ENCODE measurements around the gene GLB1L2.

GLB1L2 gene

DNA sequence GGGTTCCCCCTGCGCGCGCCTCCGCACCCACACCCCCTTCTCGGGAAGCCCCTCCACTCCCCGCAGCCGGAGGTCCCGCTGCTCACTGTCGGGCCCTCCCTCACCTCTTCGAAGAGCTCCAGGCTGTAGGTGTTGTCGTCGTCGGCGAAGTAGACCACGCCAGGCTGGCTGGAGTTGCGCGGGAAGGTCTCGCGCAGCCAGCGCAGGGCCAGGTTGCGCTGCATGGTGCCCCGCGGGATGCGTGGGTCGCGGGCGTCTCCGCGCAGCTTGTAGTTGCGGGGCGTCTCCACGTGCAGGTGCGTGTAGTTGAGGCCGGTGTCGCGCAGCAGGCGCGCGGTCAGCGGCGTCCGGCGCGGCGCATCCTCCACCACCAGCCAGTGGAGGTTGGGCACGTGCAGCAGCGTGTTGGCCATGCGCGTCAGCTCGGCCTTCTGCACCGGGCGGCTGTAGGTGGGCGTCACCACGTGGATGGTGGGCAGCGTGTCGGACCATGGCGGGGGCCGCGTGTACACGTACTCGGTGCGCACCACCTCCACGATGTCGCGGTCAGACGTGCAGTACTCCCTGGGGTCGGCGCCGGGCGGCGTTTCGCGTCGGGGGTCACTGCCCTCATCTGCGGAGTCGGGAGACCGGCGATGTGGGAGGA, 51.9 kb downstream of the GLB1L2 start:
- in situ Hi-C loops (cut with HindIII; ENCODE audit: low sequenced_read_pairs): no loop called here

DNA sequence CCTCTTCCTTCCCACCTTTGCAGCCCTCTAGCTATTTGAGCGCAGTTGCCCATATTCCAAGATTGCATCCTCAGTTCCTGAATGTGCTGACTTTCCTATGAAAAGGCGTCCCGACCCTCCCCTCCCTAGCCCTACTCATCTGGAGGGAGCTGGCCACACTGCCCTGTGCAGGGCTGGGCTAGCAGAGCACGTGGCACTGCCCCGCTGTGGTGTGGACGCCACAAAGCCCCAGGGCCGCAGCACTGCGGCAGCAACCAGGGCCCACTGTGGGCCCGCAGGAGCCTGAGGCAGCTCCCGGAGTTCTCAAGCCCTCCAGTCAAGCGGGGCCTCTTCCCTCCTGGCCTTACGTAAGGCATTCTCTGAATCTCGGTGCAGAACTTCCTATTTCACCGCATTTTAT, 52.6 kb downstream of the GLB1L2 start:
- in situ Hi-C loops (cut with HindIII; ENCODE audit: low sequenced_read_pairs): no loop called here

DNA sequence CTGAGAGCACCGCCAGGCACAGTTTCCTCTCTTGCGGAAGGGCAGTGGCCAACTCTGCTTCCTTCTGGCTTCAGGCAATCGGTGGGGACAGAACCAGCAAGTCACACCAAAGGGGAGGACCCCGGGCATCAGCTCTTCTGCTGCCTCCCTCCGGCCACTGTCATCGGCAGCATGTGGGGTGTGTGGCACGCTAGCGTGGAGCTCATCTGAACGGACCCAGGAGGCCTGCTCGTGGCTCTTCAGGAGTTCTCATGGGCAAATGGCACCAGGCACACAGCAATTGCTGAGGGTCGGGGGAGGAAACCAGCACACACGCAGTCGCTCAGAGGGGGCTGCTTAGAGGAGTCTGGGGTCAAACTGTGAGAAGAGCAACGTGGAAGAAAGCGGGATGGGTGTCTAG, 53.4 kb downstream of the GLB1L2 start:
- in situ Hi-C loops (cut with HindIII; ENCODE audit: low sequenced_read_pairs): no loop called here

DNA sequence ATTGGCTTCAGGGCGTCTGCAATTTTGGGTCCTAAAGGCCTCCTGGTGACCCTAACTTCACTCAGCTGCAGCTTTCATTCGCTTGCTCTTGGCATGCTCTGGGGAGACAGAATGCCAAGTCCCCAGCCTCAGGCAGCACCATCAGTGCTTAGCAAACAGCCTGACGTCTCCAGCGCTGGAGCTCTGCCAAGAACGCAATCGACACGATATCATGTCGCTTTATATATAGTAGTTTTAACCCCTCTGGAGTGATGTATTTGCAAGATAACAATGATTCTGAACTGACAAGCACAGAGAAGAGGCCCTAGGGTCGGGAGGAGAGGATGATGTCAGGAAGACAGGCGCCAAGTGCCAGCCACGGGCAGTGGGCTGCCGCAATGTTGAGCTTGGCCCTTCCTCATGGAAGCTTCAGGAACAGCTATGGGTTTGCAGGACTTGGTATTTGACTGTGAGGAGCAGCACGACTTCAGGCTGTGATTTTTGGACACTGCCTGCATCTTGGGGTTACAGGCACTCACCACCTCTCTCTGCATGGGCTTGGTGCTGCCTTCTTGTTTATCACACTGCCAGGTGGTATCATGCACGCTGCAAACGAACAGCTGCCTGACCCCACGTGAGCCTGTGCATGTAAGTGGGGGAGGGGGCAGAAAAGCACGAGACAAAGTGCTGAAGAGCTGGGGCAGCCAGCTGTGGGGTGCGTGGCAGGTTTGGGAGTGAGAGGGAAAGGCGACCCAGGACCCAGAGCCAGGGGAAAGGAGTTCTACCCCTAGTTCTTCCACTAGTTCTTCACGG, 54.2 kb downstream of the GLB1L2 start:
- in situ Hi-C loops (cut with HindIII; ENCODE audit: low sequenced_read_pairs): no loop called here

DNA sequence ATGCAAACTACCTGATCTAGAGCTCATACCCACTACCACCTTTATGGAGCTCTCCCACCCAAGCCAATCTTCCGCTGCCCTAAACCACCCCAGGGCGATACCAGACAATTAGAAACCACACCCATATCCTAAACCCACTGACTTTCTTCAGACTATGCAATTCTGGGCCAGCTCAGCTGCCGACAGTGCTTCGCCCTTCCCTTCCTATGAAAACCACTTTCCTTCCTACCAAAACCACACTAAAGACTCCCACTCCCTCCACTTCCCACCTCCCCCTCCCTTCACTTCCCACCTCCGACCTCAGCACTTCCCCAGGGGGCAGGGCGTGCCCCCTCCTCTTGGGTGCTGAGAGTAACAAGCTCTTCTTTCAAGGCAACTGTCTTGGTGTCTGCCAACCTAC, 55.2 kb downstream of the GLB1L2 start:
- in situ Hi-C loops (cut with HindIII; ENCODE audit: low sequenced_read_pairs): no loop called here

DNA sequence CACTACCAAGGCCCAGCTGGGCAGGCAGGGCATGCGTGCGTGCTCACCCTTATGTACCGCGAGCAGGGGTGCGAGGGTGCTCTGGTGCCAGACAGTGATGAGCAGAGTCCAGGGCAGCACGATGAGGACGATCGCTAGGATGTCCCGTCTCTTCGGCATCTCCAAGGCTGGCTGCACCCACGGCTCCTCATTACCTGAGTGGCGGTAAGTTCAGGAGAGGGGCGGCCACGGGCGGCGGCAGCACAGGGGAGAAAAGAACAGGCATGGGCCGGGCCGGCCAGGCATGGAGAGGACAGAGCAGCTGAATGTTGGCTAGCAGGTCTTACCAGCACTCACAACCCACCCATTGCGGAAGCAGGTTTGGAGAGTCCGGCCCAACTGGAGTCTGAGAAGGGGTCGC, 55.7 kb downstream of the GLB1L2 start:
- in situ Hi-C loops (cut with HindIII; ENCODE audit: low sequenced_read_pairs): no loop called here

DNA sequence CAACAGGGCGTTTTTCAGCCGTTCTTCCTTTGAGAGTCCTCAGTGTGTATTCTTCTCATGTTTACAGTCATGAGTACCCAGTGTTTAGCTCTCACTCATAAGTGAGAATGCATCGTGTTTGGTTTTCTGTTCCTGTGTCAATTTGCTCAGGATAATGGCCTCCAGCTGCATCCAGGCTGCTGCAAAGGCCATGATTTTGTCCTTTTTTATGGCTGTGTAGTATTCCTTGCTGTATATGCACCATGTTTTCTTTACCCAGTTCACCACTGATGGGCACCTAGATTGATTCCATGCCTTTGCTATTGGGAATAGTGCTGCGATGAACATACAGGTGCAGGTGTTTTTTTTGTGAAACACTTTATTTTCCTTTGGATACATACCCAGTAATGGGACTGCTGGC, 56.8 kb downstream of the GLB1L2 start:
- in situ Hi-C loops (cut with HindIII; ENCODE audit: low sequenced_read_pairs): no loop called here

DNA sequence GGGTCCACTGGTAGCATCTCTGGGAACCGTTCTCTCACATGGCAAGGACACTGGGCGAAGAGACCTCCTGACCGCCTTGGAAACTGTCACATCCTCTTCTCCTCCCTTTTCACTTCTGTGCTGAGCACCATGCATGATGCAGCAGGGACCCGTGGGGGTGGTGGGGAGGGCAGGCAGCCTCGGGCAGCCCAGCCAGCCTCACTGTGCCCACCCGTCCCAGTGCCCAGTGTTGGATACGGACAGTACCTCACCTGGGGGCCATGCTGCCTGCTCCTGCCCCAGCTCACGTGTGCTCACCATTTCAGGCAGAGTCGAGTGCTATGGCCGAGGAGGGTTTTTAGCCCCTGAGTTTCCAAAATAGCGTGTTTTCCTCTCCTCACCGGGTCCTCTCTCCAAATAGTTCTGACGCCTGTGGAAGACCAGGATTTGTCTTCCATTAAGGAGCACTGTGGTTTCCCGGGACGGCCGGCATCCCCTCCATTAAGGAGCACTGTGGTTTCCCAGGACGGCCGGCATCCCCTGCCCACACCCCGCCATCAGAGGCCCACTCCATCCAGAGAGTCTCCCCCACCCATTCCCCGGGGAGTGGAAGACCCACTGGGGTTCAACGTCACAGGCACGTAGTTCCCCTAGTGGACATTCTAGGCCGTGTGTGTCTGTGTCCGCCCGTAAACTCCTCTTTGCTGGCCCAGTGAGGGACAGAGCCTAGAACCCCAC, 57.8 kb downstream of the GLB1L2 start:
- in situ Hi-C loops (cut with HindIII; ENCODE audit: low sequenced_read_pairs): loop anchor here (5.0 kb wide), 1 partner anchor 102 kb away; no protein-coding TSS in a partner anchor

DNA sequence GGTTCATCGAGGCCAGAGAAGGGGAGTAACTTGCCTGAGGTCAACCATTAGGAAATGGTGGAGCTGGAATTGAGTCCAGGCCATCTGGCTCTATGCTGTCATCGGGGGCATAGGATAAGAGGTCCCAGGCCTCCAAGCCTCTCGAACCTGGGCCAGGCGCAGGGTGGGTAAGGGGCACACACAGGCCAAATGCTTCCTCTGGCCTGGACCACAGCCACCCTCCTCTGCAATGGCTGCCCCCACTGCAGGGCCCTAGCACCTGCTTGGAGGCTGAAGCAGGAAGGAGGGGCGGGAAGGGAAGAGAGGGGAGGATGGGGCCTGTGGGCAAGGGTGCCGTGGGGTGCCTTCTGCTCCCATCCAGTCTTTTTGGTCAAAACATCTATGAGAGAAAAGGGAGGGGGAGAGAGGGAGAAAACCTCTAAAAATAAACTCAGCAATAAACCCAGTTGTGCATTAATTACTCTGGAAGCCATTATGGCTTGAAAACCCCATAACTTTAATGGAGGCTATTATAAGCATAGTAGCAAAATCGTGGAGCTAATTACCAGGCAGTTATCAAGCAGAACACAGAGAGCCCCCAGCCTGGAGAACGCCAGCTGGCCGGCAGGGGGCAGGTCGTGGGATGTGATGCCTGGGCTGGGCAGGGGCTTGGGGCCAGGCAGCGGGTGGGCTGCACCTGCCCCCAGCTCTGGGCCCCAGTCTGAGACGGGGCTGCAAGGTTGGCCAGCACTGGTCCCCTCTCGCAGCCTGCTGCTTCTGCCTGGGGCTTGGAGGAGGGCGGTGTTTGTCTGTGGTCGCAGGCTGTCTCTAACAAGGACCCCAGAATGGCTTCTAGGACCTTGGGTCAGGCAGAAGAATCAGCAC, 59.1 kb downstream of the GLB1L2 start:
- in situ Hi-C loops (cut with HindIII; ENCODE audit: low sequenced_read_pairs): loop anchor here (5.0 kb wide), 1 partner anchor 104 kb away; no protein-coding TSS in a partner anchor

DNA sequence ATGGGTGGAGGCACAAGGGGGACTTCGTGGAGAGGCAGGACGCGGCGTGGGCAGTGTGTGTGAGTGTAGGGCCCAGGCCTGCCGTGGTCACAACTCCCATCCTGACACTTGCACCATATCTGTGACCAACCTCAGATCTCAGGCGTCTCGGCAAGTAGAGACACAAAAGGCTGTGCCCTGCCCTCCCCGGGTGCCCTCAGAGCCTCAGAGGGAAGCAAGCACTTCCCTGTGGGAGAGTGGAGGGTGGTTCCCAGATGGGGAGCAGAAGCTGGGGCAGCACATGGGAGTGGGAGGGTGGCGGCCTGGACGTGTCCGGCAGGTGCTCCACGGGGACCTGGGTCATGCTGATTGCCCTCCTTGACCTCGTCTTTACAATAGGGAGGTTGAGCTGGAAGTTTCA, 59.9 kb downstream of the GLB1L2 start:
- in situ Hi-C loops (cut with HindIII; ENCODE audit: low sequenced_read_pairs): loop anchor here (5.0 kb wide), 1 partner anchor 104 kb away; no protein-coding TSS in a partner anchor

DNA sequence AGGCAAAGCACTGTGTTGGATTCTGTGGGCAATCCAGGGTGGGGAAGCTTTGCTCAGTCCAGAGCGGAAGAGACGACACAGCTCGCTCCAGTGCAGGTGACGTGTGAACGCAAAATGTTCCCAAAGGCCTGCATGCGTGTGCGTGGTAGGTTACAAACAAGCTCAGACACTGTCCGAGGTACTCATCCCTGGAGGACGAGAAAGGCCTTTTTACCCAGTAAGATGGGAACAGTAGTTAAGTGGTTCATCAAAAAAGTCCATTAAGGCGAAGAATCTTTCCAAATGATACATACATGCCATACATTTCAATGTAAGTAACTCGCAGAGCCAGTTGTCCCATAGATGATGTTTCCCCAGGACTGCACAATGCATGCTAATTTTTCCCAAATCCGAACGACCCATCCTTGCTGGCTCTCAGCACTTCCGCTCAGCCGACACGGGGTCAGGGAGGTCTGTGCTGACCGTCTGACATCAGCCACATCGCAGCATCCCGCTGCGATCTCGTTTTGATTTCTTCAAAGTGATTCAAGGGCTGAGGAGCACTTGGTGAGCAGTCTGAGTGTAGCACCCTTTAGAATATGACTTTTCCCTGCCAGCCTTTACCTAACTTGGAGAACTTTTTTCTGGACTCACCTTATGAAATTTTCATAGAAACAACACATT, 61.3 kb downstream of the GLB1L2 start:
- in situ Hi-C loops (cut with HindIII; ENCODE audit: low sequenced_read_pairs): loop anchor here (5.0 kb wide), 1 partner anchor 106 kb away; no protein-coding TSS in a partner anchor

DNA sequence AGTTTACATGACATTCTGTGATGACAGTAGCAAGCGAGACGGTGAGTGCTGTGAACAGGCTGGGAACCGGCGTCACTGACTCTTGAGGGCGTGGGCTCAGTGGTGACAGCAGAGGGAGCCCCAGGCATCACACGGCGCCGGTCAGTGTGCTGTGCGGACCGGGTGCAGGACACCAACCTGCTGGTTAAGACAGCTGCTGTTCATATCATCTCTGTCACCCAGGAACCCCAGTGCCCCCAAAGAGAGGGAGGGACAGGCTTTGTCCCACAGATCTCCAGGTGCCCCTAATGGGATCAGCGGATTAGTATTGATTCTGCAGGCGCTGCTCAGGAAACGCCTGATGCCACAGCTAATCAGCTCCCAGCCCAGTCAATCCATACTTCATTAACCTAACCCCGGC, 61.9 kb downstream of the GLB1L2 start:
- in situ Hi-C loops (cut with HindIII; ENCODE audit: low sequenced_read_pairs): loop anchor here (5.0 kb wide), 1 partner anchor 106 kb away; no protein-coding TSS in a partner anchor

DNA sequence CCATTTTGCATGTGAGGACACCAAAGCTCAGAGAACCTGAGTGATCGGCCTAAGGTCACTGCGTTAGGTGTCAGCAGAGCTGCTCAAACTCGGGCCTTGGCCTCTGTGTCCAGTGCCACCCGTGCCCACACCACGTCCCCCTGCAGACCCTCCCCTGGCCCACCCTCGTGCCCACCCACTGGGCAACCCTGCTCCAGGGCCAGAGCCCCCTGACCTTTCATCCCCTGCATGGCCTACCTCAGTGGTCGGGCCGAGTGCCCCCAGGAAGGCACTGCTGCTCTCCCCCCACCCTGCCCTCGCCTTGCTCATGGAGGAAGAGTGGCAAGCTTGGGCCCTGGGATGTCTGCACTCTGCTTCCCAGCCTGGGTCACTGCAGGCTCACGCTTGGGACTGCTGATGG, 62.5 kb downstream of the GLB1L2 start:
- in situ Hi-C loops (cut with HindIII; ENCODE audit: low sequenced_read_pairs): loop anchor here (5.0 kb wide), 1 partner anchor 107 kb away; no protein-coding TSS in a partner anchor

DNA sequence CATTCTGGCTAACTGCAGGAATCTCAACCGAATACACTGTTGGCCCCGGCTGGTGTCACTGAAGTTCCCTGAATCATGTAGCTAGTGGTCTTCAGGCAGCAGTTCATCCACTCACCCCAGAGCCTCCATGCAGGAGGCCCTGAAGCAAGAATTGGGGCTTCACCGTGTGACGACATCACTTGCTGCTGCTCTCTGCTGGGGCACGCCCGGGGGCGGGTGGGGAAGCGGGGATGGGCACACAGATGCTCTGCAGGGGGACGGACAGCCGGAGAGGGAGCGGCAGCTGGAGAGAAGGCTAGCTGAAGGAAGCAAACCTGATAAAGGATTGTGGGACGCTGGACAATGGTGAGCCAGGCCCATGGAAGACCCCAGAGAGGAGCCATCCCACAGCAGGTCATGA, 63.2 kb downstream of the GLB1L2 start:
- in situ Hi-C loops (cut with HindIII; ENCODE audit: low sequenced_read_pairs): no loop called here

DNA sequence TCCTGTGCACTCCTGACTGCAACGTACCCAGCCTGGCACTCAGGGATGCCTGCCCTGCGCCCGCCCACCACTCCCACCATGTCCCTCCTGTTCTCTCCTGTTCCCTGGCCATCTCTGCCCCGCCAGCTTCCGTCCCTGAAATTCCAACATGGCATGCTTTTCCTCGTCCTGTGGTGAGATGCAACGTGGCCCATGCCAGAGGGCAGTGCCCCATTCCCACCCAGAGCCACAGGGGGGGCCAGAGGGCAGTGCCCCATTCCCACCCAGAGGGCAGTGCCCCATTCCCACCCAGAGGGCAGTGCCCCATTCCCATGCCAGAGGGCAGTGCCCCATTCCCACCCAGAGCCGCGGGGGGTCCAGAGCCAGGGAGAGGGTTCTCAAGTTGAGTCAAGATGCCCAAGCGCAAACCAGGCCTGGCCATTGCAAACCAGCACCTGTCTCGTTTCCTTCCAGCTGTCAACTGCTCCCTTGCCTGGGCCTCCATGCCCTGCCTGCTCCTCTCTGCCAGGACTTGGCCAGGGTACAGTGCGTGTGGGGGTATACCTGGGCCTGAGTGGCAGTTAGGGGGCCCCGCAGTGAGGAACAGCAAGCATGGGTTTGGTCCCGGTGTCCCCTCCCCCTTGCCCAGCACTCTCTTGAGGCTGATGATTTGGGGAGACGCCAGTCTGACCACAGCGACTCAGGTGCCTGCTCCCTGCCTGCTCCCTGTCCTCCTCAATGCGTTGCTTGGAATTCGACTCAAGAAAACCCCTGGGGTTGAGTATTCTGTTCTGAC, 65.7 kb downstream of the GLB1L2 start:
- in situ Hi-C loops (cut with HindIII; ENCODE audit: low sequenced_read_pairs): no loop called here

DNA sequence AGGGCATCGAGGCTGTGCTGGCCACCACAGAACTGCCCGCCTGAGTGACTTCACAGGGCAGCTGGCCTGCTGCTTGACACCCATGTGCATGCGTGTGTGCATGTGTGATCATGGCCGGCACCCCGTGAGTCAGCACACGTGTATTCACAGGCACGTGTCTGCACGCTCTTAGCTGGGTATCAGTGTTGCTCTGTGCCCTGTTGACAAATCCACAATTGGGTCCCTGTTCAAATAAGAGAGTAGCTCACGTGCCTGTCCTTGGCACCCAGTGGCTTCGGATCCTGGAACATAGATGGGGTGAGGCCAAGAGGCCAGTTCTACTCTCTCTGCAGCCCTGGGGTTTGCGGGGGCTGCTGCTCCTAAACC, 66.3 kb downstream of the GLB1L2 start:
- in situ Hi-C loops (cut with HindIII; ENCODE audit: low sequenced_read_pairs): no loop called here

DNA sequence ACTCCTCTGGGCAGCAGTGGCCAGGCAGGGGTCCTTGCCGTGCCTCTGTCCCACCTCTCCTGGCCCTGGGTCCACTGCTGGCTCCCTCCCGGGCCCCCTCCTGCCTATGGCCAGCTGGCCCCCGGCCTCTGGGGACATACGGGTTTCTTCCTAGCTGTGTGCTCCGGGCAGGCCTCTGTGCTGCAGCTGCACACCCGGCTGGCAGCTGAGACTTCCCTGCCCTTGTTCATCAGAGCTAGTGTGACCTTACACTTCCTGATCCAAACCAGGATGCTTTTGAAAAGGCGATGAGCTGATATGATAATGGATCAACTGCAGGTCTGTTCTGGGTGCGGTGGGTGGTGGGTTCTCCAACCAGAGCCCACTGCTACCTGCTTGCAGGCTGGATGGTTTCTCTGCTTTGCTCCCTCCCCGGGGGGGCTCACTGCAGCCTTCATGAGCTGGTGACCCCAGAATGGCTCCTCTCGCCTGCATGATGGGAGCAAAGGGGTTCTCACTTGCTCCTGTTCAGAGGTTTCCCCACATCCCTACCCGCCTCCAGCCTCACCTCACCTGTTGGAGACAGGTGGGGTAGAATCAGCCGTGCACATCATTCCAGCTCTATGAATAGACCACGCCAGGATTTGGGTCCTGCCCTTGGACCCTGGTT, 67.0 kb downstream of the GLB1L2 start:
- in situ Hi-C loops (cut with HindIII; ENCODE audit: low sequenced_read_pairs): no loop called here

DNA sequence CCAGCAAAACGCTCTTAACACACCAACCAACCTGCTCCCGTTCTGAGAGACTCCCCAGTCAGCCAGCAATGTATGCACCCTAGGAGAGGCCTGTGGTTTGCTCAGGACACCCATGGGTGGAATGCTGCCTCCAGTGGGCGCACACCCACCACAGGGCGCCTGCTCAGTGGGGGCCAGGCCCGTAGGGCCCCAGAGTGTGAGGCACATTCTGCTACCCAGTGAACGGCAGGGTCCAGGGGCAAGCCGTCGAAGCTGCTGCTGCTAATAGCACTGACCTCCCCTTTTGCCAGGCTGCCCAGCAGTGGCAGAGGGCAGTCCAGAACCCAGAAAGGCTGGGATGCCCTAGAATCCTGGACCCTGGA, 67.5 kb downstream of the GLB1L2 start:
- in situ Hi-C loops (cut with HindIII; ENCODE audit: low sequenced_read_pairs): no loop called here

DNA sequence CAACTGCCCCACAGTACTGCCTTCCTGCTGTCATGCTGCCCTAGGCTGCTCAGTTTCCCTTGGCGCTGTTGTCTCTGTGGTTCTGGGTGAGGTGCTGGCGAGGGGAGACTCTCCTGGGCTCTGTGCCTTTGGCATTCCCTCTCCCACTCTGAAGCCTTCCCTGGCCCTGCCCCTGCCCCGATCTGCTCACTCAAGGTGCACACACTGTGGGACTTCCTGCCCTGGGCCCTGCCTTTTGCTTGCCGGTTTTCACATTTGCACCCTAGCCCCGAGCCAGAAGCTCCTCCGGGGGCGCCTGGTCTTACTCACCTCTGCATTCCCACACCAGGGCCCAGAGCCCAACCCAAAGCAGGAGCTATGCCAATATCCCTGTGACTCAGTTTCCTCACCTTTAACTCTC, 68.2 kb downstream of the GLB1L2 start:
- in situ Hi-C loops (cut with HindIII; ENCODE audit: low sequenced_read_pairs): no loop called here

Data from endothelial cell of hepatic sinusoid (primary cell).